T-helper 17 cell (primary cell): Measurements from ENCODE around the gene SEMA4D. TPM values are rescaled to one million over a fixed set of nuclear protein-coding genes. Genes with fewer than 3 reads are reported as not detected.

Experiments used
- ATAC-seq: fragments of 150-1000 bp; cut with Tn5 transposase; 2 replicates; pipeline ENCODE4 v1.10.0; 2021; ENCODE audit warnings: mild to moderate bottlenecking, moderate library complexity
- DNase-seq, 3 donors: peaks; one replicate each; pipeline versions ENCODE4 v3.0.0 to v3.0.0-alpha.2; 2020 to 2021
- H3K9me3 ChIP-seq: one replicate; pipeline ENCODE4 v1.7.0; 2013; ENCODE audit warnings: low read length, mild to moderate bottlenecking; ENCODE audit not compliant: control insufficient read depth, poor library complexity, severe bottlenecking
- H3K27ac Mint-ChIP-seq: one replicate; pipeline ENCODE4 v1.8.0; 2022; ENCODE audit warnings: mild to moderate bottlenecking, moderate library complexity, mixed read lengths
- H3K27me3 Mint-ChIP-seq: one replicate; pipeline ENCODE4 v1.8.0; 2022; ENCODE audit warnings: mixed read lengths
- H3K36me3 Mint-ChIP-seq: one replicate; pipeline ENCODE4 v1.8.0; 2022; ENCODE audit warnings: low read depth, mixed read lengths
- H3K4me1 Mint-ChIP-seq: one replicate; pipeline ENCODE4 v1.8.0; 2022; ENCODE audit warnings: mild to moderate bottlenecking, mixed read lengths
- H3K4me3 Mint-ChIP-seq: one replicate; pipeline ENCODE4 v1.8.0; 2022; ENCODE audit warnings: mild to moderate bottlenecking, moderate library complexity, mixed read lengths
- total RNA-seq, 4 donors: library from RNA in 2 of 4; stranded (reverse) in 2 of 4; gene quantifications; one replicate each; pipeline ENCODE4 v1.2.3 and lab custom pipeline; 2022 to 2026

Gene SEMA4D
- total RNA-seq, 2 donors from 2014 or later: 250 to 312 TPM

- Mint-ChIP-seq H3K27me3 (no peaks in the 10 kb centered on the region), H3K36me3 (no peaks in the 10 kb centered on the region), H3K27ac (peak overlapping the region; percentile 41), H3K4me3 (no peak overlapping the region), H3K4me1 (peaks cover 17% of the 10 kb centered on the region)
- ATAC-seq: peak; percentile 67
- no peak for DNase-seq
- H3K9me3 ChIP-seq: no peaks in the 10 kb centered on the region
Measured at GRCh38 chr9:89400403-89401116, 97.4 kb downstream of the SEMA4D start.

- no peaks in the 10 kb centered on the region for H3K27me3 Mint-ChIP-seq
- peaks cover 23% of the 10 kb centered on the region for H3K4me1 Mint-ChIP-seq
- peaks cover 6% of the 10 kb centered on the region for H3K36me3 Mint-ChIP-seq
- ATAC-seq (no peak), DNase-seq (no peak)
- no peaks in the 10 kb centered on the region for H3K9me3 ChIP-seq
- H3K27ac Mint-ChIP-seq: no peak overlapping the region
- H3K4me3 Mint-ChIP-seq: no peak overlapping the region
Measured at GRCh38 chr9:89398621-89399020, 99.3 kb downstream of the SEMA4D start.

- H3K27me3 Mint-ChIP-seq: no peaks in the 10 kb centered on the region
- H3K4me1 Mint-ChIP-seq: peaks cover 20% of the 10 kb centered on the region
- H3K4me3 Mint-ChIP-seq: no peak overlapping the region
- DNase-seq (no peak), ATAC-seq (no peak)
- no peaks in the 10 kb centered on the region for H3K9me3 ChIP-seq
- H3K27ac Mint-ChIP-seq: peak overlapping the region; percentile 56
- peaks cover 6% of the 10 kb centered on the region for H3K36me3 Mint-ChIP-seq
Measured at GRCh38 chr9:89397471-89397870, 100.4 kb downstream of the SEMA4D start.

GRCh38 chr9:89395931-89396710 lies 101.8 kb downstream of the SEMA4D start:
- H3K27me3 Mint-ChIP-seq: no peaks in the 10 kb centered on the region
- H3K9me3 ChIP-seq: no peaks in the 10 kb centered on the region
- H3K36me3 Mint-ChIP-seq: peaks cover 6% of the 10 kb centered on the region
- peaks cover 18% of the 10 kb centered on the region for H3K4me1 Mint-ChIP-seq
- no peak overlapping the region for H3K27ac Mint-ChIP-seq
- peak overlapping the region; percentile 19 for H3K4me3 Mint-ChIP-seq
- ATAC-seq (no peak), DNase-seq (no peak)

GRCh38 chr9:89394412-89394811 lies 103.5 kb downstream of the SEMA4D start:
- no peak for ATAC-seq

GRCh38 chr9:89391585-89391984 lies 106.3 kb downstream of the SEMA4D start:
- Mint-ChIP-seq H3K27ac (no peak overlapping the region), H3K27me3 (no peaks in the 10 kb centered on the region), H3K4me1 (peaks cover 7% of the 10 kb centered on the region), H3K36me3 (peaks cover 6% of the 10 kb centered on the region), H3K4me3 (no peak overlapping the region)
- H3K9me3 ChIP-seq: no peaks in the 10 kb centered on the region
- DNase-seq (no peak), ATAC-seq (no peak)

More at GRCh38 chr9:89394412-89394811, 103.5 kb downstream of the SEMA4D start:
- peaks cover 8% of the 10 kb centered on the region for H3K4me1 Mint-ChIP-seq
- peak overlapping the region; percentile 19 for H3K4me3 Mint-ChIP-seq
- H3K36me3 Mint-ChIP-seq: peaks cover 6% of the 10 kb centered on the region
- H3K9me3 ChIP-seq: no peaks in the 10 kb centered on the region
- H3K27ac Mint-ChIP-seq: peak overlapping the region; percentile 29
- no peak for DNase-seq
- no peaks in the 10 kb centered on the region for H3K27me3 Mint-ChIP-seq

GRCh38 chr9:89390578-89391116 lies 107.3 kb downstream of the SEMA4D start:
- ATAC-seq: no peak
- Mint-ChIP-seq H3K27ac (no peak overlapping the region), H3K36me3 (peaks cover 6% of the 10 kb centered on the region)

GRCh38 chr9:89390068-89390555 lies 107.8 kb downstream of the SEMA4D start:
- DNase-seq: no peak
- H3K9me3 ChIP-seq: no peaks in the 10 kb centered on the region
- Mint-ChIP-seq H3K27me3 (no peaks in the 10 kb centered on the region), H3K36me3 (peaks cover 6% of the 10 kb centered on the region), H3K27ac (peak overlapping the region; percentile 3), H3K4me1 (peaks cover 7% of the 10 kb centered on the region), H3K4me3 (peak overlapping the region; percentile 49)
- ATAC-seq: no peak

More at GRCh38 chr9:89390578-89391116, 107.3 kb downstream of the SEMA4D start:
- Mint-ChIP-seq H3K27me3 (no peaks in the 10 kb centered on the region), H3K4me3 (peak overlapping the region; percentile 49), H3K4me1 (peaks cover 7% of the 10 kb centered on the region)
- H3K9me3 ChIP-seq: no peaks in the 10 kb centered on the region
- no peak for DNase-seq

GRCh38 chr9:89388868-89389177 lies 109.1 kb downstream of the SEMA4D start:
- no peaks in the 10 kb centered on the region for H3K9me3 ChIP-seq
- ATAC-seq: no peak
- no peaks in the 10 kb centered on the region for H3K27me3 Mint-ChIP-seq
- H3K4me3 Mint-ChIP-seq: no peak overlapping the region
- peak overlapping the region; percentile 4 for H3K27ac Mint-ChIP-seq
- peaks cover 4% of the 10 kb centered on the region for H3K4me1 Mint-ChIP-seq
- no peak for DNase-seq
- peaks cover under 1% of the 10 kb centered on the region for H3K36me3 Mint-ChIP-seq

- ATAC-seq: peak; percentile 27
- H3K36me3 Mint-ChIP-seq: no peaks in the 10 kb centered on the region
- peaks cover 2% of the 10 kb centered on the region for H3K4me1 Mint-ChIP-seq
Measured at GRCh38 chr9:89388084-89388867, 109.6 kb downstream of the SEMA4D start.

GRCh38 chr9:89387197-89387849 lies 110.6 kb downstream of the SEMA4D start:
- Mint-ChIP-seq H3K27me3 (no peaks in the 10 kb centered on the region), H3K4me1 (peaks cover 9% of the 10 kb centered on the region), H3K27ac (peak overlapping the region; percentile 57), H3K4me3 (no peak overlapping the region), H3K36me3 (no peaks in the 10 kb centered on the region)
- DNase-seq: no peak
- H3K9me3 ChIP-seq: no peaks in the 10 kb centered on the region
- ATAC-seq: no peak

More at GRCh38 chr9:89388084-89388867, 109.6 kb downstream of the SEMA4D start:
- Mint-ChIP-seq H3K27me3 (no peaks in the 10 kb centered on the region), H3K27ac (peak overlapping the region; percentile 4), H3K4me3 (no peak overlapping the region)
- H3K9me3 ChIP-seq: no peaks in the 10 kb centered on the region
- DNase-seq: no peak

- Mint-ChIP-seq H3K36me3 (no peaks in the 10 kb centered on the region), H3K27ac (peak overlapping the region; percentile 57)
- DNase-seq: no peak
Measured at GRCh38 chr9:89386797-89387196, 111.1 kb downstream of the SEMA4D start.

More at GRCh38 chr9:89386797-89387196, 111.1 kb downstream of the SEMA4D start:
- Mint-ChIP-seq H3K27me3 (no peaks in the 10 kb centered on the region), H3K4me3 (no peak overlapping the region), H3K4me1 (peaks cover 12% of the 10 kb centered on the region)
- H3K9me3 ChIP-seq: no peaks in the 10 kb centered on the region
- ATAC-seq: no peak
